ENCODE data around the gene NAA25.

Gene NAA25

GRCh38 chr12:112108202-112109079 is at the start of gene NAA25:
NAA25 (minus strand) TSS chr12:112108783; CDS start chr12:112108773, 10 bp downstream.
- peak; percentile 87 for DNase-seq (ENCODE audit: low read depth)

- no peak for DNase-seq (ENCODE audit: low read depth)
Observed at GRCh38 chr12:112153893-112154219, 45.3 kb upstream of the NAA25 start.

GRCh38 chr12:112153181-112153892 is 44.8 kb upstream of the NAA25 start:
- no peak for DNase-seq (ENCODE audit: low read depth)

- DNase-seq (ENCODE audit: low read depth), result no peak
Observed at GRCh38 chr12:112151766-112152541, 43.4 kb upstream of the NAA25 start.

- no peak for DNase-seq (ENCODE audit: low read depth)
Observed at GRCh38 chr12:112149596-112149995, 41.0 kb upstream of the NAA25 start.

- peak; percentile 82 for DNase-seq (ENCODE audit: low read depth)
Observed at GRCh38 chr12:112148031-112148513, 39.5 kb upstream of the NAA25 start.

- no peak for DNase-seq (ENCODE audit: low read depth)
Observed at GRCh38 chr12:112146123-112146522, 37.5 kb upstream of the NAA25 start.

- DNase-seq (ENCODE audit: low read depth), result no peak
Observed at GRCh38 chr12:112140728-112141127, 32.1 kb upstream of the NAA25 start.

GRCh38 chr12:112134731-112135130 is 26.1 kb upstream of the NAA25 start:
- no peak for DNase-seq (ENCODE audit: low read depth)

GRCh38 chr12:112133418-112133817 is 24.8 kb upstream of the NAA25 start:
- DNase-seq (ENCODE audit: low read depth), result no peak

- DNase-seq (ENCODE audit: low read depth), result no peak
Observed at GRCh38 chr12:112131686-112132085, 23.1 kb upstream of the NAA25 start.

GRCh38 chr12:112130441-112130998 is 21.9 kb upstream of the NAA25 start:
- no peak for DNase-seq (ENCODE audit: low read depth)

- no peak for DNase-seq (ENCODE audit: low read depth)
Observed at GRCh38 chr12:112126911-112127310, 18.3 kb upstream of the NAA25 start.

GRCh38 chr12:112126000-112126438 is 17.4 kb upstream of the NAA25 start:
- DNase-seq (ENCODE audit: low read depth), result no peak

- DNase-seq (ENCODE audit: low read depth), result peak; percentile 88
Observed at GRCh38 chr12:112125250-112125999, 16.8 kb upstream of the NAA25 start, which contains the start of gene TRAFD1. TRAFD1 (plus strand) TSS chr12:112125560; CDS start chr12:112130523, 4,963 bp downstream.

GRCh38 chr12:112124918-112125249 is 16.3 kb upstream of the NAA25 start:
- DNase-seq (ENCODE audit: low read depth), result no peak

GRCh38 chr12:112122823-112123690 is 14.5 kb upstream of the NAA25 start:
- peak; percentile 35 for DNase-seq (ENCODE audit: low read depth)

- peak; percentile 33 for DNase-seq (ENCODE audit: low read depth)
Observed at GRCh38 chr12:112121780-112122565, 13.4 kb upstream of the NAA25 start.

GRCh38 chr12:112117685-112118084 is 9.1 kb upstream of the NAA25 start:
- no peak for DNase-seq (ENCODE audit: low read depth)
